Measurements from ENCODE around the gene SLC25A5.
A peak's percentile ranks its signal among the peaks of the same experiment; 100 is the strongest.
"Not testable (repeated sequence)": the region's sequence is repeated elsewhere in the genome, so short reads cannot be mapped to it uniquely, and the experiment has no call there.

Gene SLC25A5

GRCh38 chrX:119429471-119429870 is 38.8 kb upstream of the SLC25A5 start:
- Histone ChIP-seq H3K4me3 (no peak overlapping the region), H3K4me1 (peaks cover 24 to 33% (median 29%) of the 10 kb centered on the region in 10 experiments), H3K9me3 (replicated peaks in 1 of 11) (peaks cover 0 to 9% (median 4%) of the 10 kb centered on the region in 11 experiments; a peak in 8 of 22 replicates), H3K27me3 (no peaks in the 10 kb centered on the region), H3K9ac (no peak overlapping the region), H3K36me3 (peaks cover 0 to 16% (median 0%) of the 10 kb centered on the region in 11 experiments; a peak in 1 of 22 replicates), H4K20me1 (no peaks in the 10 kb centered on the region; a peak in 1 of 22 replicates), H3K4me2 (no peak overlapping the region), H3K27ac (no peak overlapping the region)
- no peak for TF ChIP-seq Cebpa-rat (IDR thresholded peaks at IDR 0.05)

GRCh38 chrX:119441295-119441694 is 26.9 kb upstream of the SLC25A5 start:
- H3K9me3 ChIP-seq (replicated peaks in 1 of 11); H3K27ac ChIP-seq; H3K4me2 ChIP-seq; H3K36me3 ChIP-seq; H3K9ac ChIP-seq; H3K27me3 ChIP-seq; H4K20me1 ChIP-seq; H3K4me3 ChIP-seq: not testable (repeated sequence)
- H3K4me1 ChIP-seq: peaks cover 0 to 17% (median 0%) of the 10 kb centered on the region in 10 experiments; a peak in 4 of 20 replicates

GRCh38 chrX:119442286-119442685 is 26.0 kb upstream of the SLC25A5 start:
- Histone ChIP-seq H3K4me3 (no peak overlapping the region), H3K27ac (peak overlapping the region in 1 of 11 experiments; percentile 17; a peak in 1 of 22 replicates), H4K20me1 (no peaks in the 10 kb centered on the region), H3K9me3 (replicated peaks in 1 of 11) (no peaks in the 10 kb centered on the region), H3K9ac (peak overlapping the region in 1 of 11 experiments; percentile 6; a peak in 1 of 22 replicates), H3K36me3 (no peaks in the 10 kb centered on the region), H3K4me1 (peaks cover 0 to 17% (median 0%) of the 10 kb centered on the region in 10 experiments; a peak in 4 of 20 replicates), H3K4me2 (peak overlapping the region in 2 of 11 experiments; percentile 34; a peak in 3 of 22 replicates), H3K27me3 (no peaks in the 10 kb centered on the region)
- no peak for TF ChIP-seq Cebpa-rat (IDR thresholded peaks at IDR 0.05)

GRCh38 chrX:119453202-119453601 is 15.0 kb upstream of the SLC25A5 start:
- Histone ChIP-seq H3K4me2 (no peak overlapping the region), H4K20me1 (no peaks in the 10 kb centered on the region), H3K9me3 (replicated peaks in 1 of 11) (no peaks in the 10 kb centered on the region), H3K27me3 (no peaks in the 10 kb centered on the region), H3K9ac (no peak overlapping the region), H3K36me3 (peaks cover 0 to 25% (median 8%) of the 10 kb centered on the region in 11 experiments; a peak in 10 of 22 replicates), H3K4me1 (no peaks in the 10 kb centered on the region), H3K27ac (no peak overlapping the region), H3K4me3 (no peak overlapping the region)
- TF ChIP-seq Cebpa-rat (IDR thresholded peaks at IDR 0.05): no peak

GRCh38 chrX:119455264-119455663 is 13.0 kb upstream of the SLC25A5 start:
- Histone ChIP-seq H3K27me3 (no peaks in the 10 kb centered on the region), H3K36me3 (peaks cover 0 to 25% (median 8%) of the 10 kb centered on the region in 11 experiments; a peak in 10 of 22 replicates), H3K4me2 (no peak overlapping the region), H3K4me3 (no peak overlapping the region), H3K9ac (no peak overlapping the region), H3K4me1 (no peaks in the 10 kb centered on the region), H3K27ac (no peak overlapping the region), H4K20me1 (no peaks in the 10 kb centered on the region), H3K9me3 (replicated peaks in 1 of 11) (no peaks in the 10 kb centered on the region)
- TF ChIP-seq Cebpa-rat (IDR thresholded peaks at IDR 0.05): no peak

- Histone ChIP-seq H3K27ac (no peak overlapping the region), H3K4me2 (no peak overlapping the region), H3K4me3 (no peak overlapping the region), H3K9ac (no peak overlapping the region), H3K9me3 (replicated peaks in 1 of 11) (no peaks in the 10 kb centered on the region), H3K4me1 (no peaks in the 10 kb centered on the region), H3K27me3 (no peaks in the 10 kb centered on the region), H4K20me1 (no peaks in the 10 kb centered on the region), H3K36me3 (no peaks in the 10 kb centered on the region)
- no peak for TF ChIP-seq Cebpa-rat (IDR thresholded peaks at IDR 0.05)
These were observed 9.1 kb upstream of the SLC25A5 start for GRCh38 chrX:119459181-119459580.

GRCh38 chrX:119465555-119465954 is 2.7 kb upstream of the SLC25A5 start:
- Histone ChIP-seq H3K27ac (no peak overlapping the region), H3K4me3 (no peak overlapping the region), H3K9ac (no peak overlapping the region), H3K36me3 (peaks cover 11 to 15% (median 14%) of the 10 kb centered on the region in 11 experiments; a peak in 21 of 22 replicates), H3K9me3 (replicated peaks in 1 of 11) (peaks cover 0 to 20% (median 12%) of the 10 kb centered on the region in 11 experiments; a peak in 15 of 22 replicates), H3K27me3 (no peaks in the 10 kb centered on the region), H3K4me2 (no peak overlapping the region), H3K4me1 (peaks cover 0 to 17% (median 12%) of the 10 kb centered on the region in 10 experiments; a peak in 15 of 20 replicates), H4K20me1 (peaks cover 14 to 18% (median 15%) of the 10 kb centered on the region in 11 experiments)
- TF ChIP-seq Cebpa-rat (IDR thresholded peaks at IDR 0.05): no peak

- no peak for TF ChIP-seq Cebpa-rat (IDR thresholded peaks at IDR 0.05)
- peaks cover 20 to 29% (median 25%) of the 10 kb centered on the region in 11 experiments; a peak in 21 of 22 replicates for H3K36me3 ChIP-seq
- H3K27me3 ChIP-seq: no peaks in the 10 kb centered on the region
- no peak overlapping the region; a peak in 1 of 22 replicates for H3K4me2 ChIP-seq
- H4K20me1 ChIP-seq: peaks cover 16 to 25% (median 19%) of the 10 kb centered on the region in 11 experiments
- peaks cover 0 to 17% (median 13%) of the 10 kb centered on the region in 10 experiments; a peak in 15 of 20 replicates for H3K4me1 ChIP-seq
- no peak overlapping the region for H3K4me3 ChIP-seq
- peaks cover 0 to 20% (median 12%) of the 10 kb centered on the region in 11 experiments; a peak in 15 of 22 replicates for H3K9me3 ChIP-seq (replicated peaks in 1 of 11)
- H3K9ac ChIP-seq: no peak overlapping the region
- no peak overlapping the region for H3K27ac ChIP-seq
These were observed 1.3 kb upstream of the SLC25A5 start for GRCh38 chrX:119466970-119467369.

GRCh38 chrX:119467433-119467832 is 811 bp upstream of the SLC25A5 start:
- peak overlapping the region in 6 of 10 experiments; percentile 69 to 85 (median 72); a peak in 5 of 20 replicates for H3K4me3 ChIP-seq
- no peak overlapping the region for H3K9ac ChIP-seq
- no peak overlapping the region for H3K27ac ChIP-seq

More at GRCh38 chrX:119467433-119467832, 811 bp upstream of the SLC25A5 start:
- no peak for TF ChIP-seq Cebpa-rat (IDR thresholded peaks at IDR 0.05)
- H3K4me2 ChIP-seq: peak overlapping the region; percentile 47 to 84 (median 54); a peak in 18 of 22 replicates
- peaks cover 0 to 20% (median 12%) of the 10 kb centered on the region in 11 experiments; a peak in 15 of 22 replicates for H3K9me3 ChIP-seq (replicated peaks in 1 of 11)
- H3K36me3 ChIP-seq: peaks cover 20 to 29% (median 25%) of the 10 kb centered on the region in 11 experiments; a peak in 21 of 22 replicates
- H3K4me1 ChIP-seq: peaks cover 0 to 17% (median 14%) of the 10 kb centered on the region in 10 experiments; a peak in 15 of 20 replicates
- no peaks in the 10 kb centered on the region for H3K27me3 ChIP-seq
- H4K20me1 ChIP-seq: peaks cover 16 to 25% (median 19%) of the 10 kb centered on the region in 11 experiments
